ENCODE data around the gene RIPK1. TPM values are rescaled to one million over a fixed set of nuclear protein-coding genes. Genes with fewer than 3 reads are reported as not detected.
A peak's percentile ranks its signal among the peaks of the same experiment; 100 is the strongest.
"Not testable (repeated sequence)": the region's sequence is repeated elsewhere in the genome, so short reads cannot be mapped to it uniquely, and the experiment has no call there.

Gene RIPK1
- total RNA-seq, 1 donor from 2014 or later: 10.6 TPM

DNA sequence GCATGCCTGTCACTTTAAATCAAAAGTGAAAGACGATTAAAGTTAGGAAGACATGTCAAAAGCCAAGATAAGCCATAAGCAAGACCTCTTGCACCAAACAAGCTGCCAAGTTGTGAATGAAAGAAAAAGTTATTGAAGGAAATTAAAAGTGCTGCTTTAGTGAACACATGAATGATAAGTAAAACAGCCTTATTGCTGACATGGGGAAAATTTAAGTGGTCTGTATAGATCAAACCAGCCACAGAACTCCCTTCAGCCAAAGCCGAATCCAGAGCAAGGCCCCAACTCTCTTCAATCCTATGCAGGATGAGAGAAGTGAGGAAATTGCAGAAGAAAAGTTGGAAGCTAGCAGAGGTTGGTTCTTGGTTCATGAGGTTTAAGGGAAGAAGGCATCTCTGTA is 9.3 kb upstream of the RIPK1 start:
- Mint-ChIP-seq H3K4me3 (ENCODE audit: unreplicated experiment) (no peak overlapping the region), H3K27ac (ENCODE audit: unreplicated experiment) (no peak overlapping the region), H3K4me1 (ENCODE audit: low read depth, unreplicated experiment) (peaks cover 13% of the 10 kb centered on the region), H3K36me3 (ENCODE audit: unreplicated experiment) (no peaks in the 10 kb centered on the region), H3K9me3 (ENCODE audit: unreplicated experiment) (peaks cover 1% of the 10 kb centered on the region), H3K27me3 (ENCODE audit: unreplicated experiment) (no peaks in the 10 kb centered on the region)
- TF ChIP-seq, protein P1, sequence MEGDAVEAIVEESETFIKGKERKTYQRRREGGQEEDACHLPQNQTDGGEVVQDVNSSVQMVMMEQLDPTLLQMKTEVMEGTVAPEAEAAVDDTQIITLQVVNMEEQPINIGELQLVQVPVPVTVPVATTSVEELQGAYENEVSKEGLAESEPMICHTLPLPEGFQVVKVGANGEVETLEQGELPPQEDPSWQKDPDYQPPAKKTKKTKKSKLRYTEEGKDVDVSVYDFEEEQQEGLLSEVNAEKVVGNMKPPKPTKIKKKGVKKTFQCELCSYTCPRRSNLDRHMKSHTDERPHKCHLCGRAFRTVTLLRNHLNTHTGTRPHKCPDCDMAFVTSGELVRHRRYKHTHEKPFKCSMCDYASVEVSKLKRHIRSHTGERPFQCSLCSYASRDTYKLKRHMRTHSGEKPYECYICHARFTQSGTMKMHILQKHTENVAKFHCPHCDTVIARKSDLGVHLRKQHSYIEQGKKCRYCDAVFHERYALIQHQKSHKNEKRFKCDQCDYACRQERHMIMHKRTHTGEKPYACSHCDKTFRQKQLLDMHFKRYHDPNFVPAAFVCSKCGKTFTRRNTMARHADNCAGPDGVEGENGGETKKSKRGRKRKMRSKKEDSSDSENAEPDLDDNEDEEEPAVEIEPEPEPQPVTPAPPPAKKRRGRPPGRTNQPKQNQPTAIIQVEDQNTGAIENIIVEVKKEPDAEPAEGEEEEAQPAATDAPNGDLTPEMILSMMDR (IDR thresholded peaks at IDR 0.05; ENCODE audit: partially characterized antibody, unreplicated experiment): no peak
- DNase-seq: no peak

DNA sequence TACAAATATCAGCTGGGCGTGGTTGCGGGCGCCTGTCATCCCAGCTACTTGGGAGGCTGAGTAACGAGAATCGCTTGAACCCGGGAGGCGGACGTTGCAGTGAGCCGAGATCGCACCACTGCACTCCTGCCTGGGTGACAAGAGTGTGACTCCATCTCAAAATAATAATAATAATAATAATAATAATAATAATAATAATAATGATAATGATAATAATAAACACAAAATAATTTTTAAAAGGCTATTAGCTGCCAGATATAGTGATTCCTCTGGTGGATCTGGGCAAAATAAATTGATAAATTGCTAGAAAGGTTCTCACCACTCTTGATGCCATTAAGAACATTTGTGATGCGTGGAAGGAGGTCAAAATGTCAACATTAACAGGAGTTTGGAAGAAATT is 8.2 kb upstream of the RIPK1 start:
- not testable (repeated sequence) for DNase-seq; H3K36me3 Mint-ChIP-seq (ENCODE audit: unreplicated experiment); H3K4me1 Mint-ChIP-seq (ENCODE audit: low read depth, unreplicated experiment); H3K27me3 Mint-ChIP-seq (ENCODE audit: unreplicated experiment); H3K9me3 Mint-ChIP-seq (ENCODE audit: unreplicated experiment); H3K27ac Mint-ChIP-seq (ENCODE audit: unreplicated experiment); H3K4me3 Mint-ChIP-seq (ENCODE audit: unreplicated experiment)

DNA sequence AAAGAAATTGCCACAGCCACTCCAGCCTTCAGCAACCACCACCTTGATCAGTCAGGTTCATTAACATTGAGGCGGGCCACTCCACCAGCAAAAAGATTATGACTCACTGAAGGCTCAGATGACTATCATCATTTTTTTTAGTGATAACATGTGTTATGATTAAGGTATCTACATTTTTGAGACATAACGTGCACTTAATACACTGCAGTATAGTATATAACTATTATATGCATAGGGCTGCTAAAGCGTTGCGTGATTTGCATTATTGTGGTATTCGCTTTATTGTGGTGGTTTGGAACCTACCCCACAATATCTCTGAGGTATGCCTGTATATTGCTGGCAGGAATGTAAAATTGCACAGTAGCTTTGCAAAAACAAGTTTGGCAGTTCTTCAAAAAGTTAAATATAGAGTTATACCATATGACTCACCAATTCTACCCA is 6.8 kb upstream of the RIPK1 start:
- H3K4me3 Mint-ChIP-seq (ENCODE audit: unreplicated experiment): no peak overlapping the region
- peaks cover 3% of the 10 kb centered on the region for H3K9me3 Mint-ChIP-seq (ENCODE audit: unreplicated experiment)
- TF ChIP-seq, protein P1 (IDR thresholded peaks at IDR 0.05; ENCODE audit: partially characterized antibody, unreplicated experiment): no peak
- no peaks in the 10 kb centered on the region for H3K36me3 Mint-ChIP-seq (ENCODE audit: unreplicated experiment)
- peaks cover 3% of the 10 kb centered on the region for H3K4me1 Mint-ChIP-seq (ENCODE audit: low read depth, unreplicated experiment)
- H3K27me3 Mint-ChIP-seq (ENCODE audit: unreplicated experiment): peaks cover 7% of the 10 kb centered on the region
- DNase-seq: no peak
- no peak overlapping the region for H3K27ac Mint-ChIP-seq (ENCODE audit: unreplicated experiment)

DNA sequence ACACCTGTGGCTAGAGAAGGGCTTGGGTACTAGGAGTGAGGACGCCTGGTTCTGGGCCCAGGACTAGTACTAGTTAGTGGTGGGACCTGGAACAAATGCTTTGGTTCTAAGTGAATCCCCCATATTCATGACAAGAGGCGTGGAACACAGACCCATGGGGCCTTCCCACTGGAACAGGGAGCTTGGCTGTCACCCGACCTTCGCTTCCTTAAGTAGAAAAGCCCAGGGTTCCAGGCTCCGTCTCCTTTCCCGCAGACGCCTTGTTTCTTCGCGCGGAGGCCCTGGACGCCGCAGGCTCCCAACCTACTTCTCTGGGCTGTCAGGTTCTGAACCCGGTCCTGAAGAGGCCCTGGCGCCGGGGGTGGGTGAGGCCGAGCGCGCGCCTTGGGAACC is 5.0 kb upstream of the RIPK1 start:
- H3K4me3 Mint-ChIP-seq (ENCODE audit: unreplicated experiment); H3K36me3 Mint-ChIP-seq (ENCODE audit: unreplicated experiment); H3K9me3 Mint-ChIP-seq (ENCODE audit: unreplicated experiment); H3K27ac Mint-ChIP-seq (ENCODE audit: unreplicated experiment); H3K4me1 Mint-ChIP-seq (ENCODE audit: low read depth, unreplicated experiment); DNase-seq: not testable (repeated sequence)
- H3K27me3 Mint-ChIP-seq (ENCODE audit: unreplicated experiment): peaks cover 11% of the 10 kb centered on the region

DNA sequence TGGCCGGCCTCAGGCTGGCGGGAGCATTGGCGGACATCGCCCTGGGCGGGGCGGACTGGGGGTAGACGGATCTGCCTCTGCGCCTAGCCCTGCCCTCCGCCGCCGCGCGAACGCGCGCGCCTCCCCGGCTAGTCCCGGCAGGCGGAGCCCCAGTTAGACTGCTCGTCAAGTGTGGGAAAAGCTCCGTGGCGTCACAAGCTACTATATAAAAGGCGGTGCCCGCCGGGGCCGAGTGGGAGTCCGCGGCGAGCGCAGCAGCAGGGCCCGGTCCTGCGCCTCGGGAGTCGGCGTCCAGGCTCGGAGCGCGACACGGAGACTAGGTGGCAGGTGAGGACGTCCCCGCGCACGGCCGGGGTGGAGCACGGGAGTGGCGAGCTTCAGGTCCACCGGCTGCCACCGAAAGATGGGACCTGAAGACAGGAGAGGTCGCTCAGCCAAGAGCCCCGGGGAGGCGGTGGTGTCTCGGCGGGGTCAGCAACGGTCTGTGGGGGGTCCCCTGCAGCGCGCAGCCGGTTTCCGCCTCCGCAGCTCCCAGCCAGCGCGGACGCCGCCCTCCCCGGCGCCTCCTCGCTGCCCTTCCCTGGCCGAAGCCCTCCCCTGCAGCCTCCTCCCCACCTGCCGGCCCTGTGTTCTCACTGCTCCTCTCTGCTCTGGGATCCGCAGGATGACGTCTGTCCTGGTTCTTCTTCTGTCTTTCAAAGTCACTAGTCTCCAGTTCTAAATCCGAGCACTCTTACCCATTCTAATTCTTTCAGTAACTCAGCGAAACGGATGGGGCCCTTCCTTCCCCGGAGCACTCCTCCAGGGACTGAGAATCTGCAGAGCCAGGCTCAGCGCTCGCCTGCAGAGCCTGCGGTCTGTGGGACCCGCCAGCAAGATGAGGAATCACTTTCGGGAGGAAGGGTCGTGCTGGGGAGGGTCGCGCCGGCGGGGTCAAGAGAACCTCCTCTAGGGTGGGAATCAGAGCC is 4.3 kb upstream of the RIPK1 start:
- H3K27me3 Mint-ChIP-seq (ENCODE audit: unreplicated experiment): peaks cover 11% of the 10 kb centered on the region
- DNase-seq: peak; percentile 82
- peak overlapping the region; percentile 86 for H3K27ac Mint-ChIP-seq (ENCODE audit: unreplicated experiment)
- peak overlapping the region; percentile 97 for H3K4me3 Mint-ChIP-seq (ENCODE audit: unreplicated experiment)
- TF ChIP-seq, protein P1 (IDR thresholded peaks at IDR 0.05; ENCODE audit: partially characterized antibody, unreplicated experiment): no peak
- peaks cover 3% of the 10 kb centered on the region for H3K4me1 Mint-ChIP-seq (ENCODE audit: low read depth, unreplicated experiment)
- H3K36me3 Mint-ChIP-seq (ENCODE audit: unreplicated experiment): no peaks in the 10 kb centered on the region
- peaks cover 8% of the 10 kb centered on the region for H3K9me3 Mint-ChIP-seq (ENCODE audit: unreplicated experiment)

DNA sequence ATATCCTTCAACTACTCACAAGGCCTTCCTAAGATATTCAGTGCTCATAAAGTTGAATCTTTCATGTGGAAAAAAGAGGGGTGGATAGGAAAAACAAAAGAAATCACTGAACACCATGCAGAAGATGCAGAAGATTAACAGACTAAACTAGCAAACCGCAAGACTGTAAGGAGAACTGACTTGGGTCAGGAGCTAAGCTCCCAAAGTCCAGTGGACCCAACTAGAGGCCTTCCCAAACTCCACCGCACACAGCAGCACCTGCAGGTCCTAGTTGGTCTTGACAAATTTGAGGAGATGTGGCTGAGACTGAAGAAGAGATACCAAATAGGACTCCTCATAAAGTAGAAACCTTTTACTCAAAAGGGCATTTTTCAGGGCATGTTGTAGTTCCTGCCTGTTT is 3.3 kb downstream of the RIPK1 start:
- Mint-ChIP-seq H3K9me3 (ENCODE audit: unreplicated experiment) (peaks cover 12% of the 10 kb centered on the region), H3K4me1 (ENCODE audit: low read depth, unreplicated experiment) (peaks cover 4% of the 10 kb centered on the region), H3K4me3 (ENCODE audit: unreplicated experiment) (no peak overlapping the region), H3K27ac (ENCODE audit: unreplicated experiment) (no peak overlapping the region), H3K36me3 (ENCODE audit: unreplicated experiment) (peaks cover under 1% of the 10 kb centered on the region), H3K27me3 (ENCODE audit: unreplicated experiment) (peaks cover 8% of the 10 kb centered on the region)
- DNase-seq: no peak
- TF ChIP-seq, protein P1 (IDR thresholded peaks at IDR 0.05; ENCODE audit: partially characterized antibody, unreplicated experiment): no peak
